ENCODE measurements around the gene EVPLL.
"Not testable (repeated sequence)": the region's sequence is repeated elsewhere in the genome, so short reads cannot be mapped to it uniquely, and the experiment has no call there.

EVPLL gene

GRCh38 chr17:18425593-18425992 lies 48.0 kb downstream of the EVPLL start:
- DNase-seq, result not testable (repeated sequence)

GRCh38 chr17:18426639-18427038 lies 49.1 kb downstream of the EVPLL start:
- not testable (repeated sequence) for DNase-seq

GRCh38 chr17:18432206-18432605 lies 54.6 kb downstream of the EVPLL start:
- not testable (repeated sequence) for DNase-seq

All from NCI-H1105 (cell line).